HG03521 (cell line): ENCODE data around the gene GLYATL1B.
"Not testable (repeated sequence)": the region's sequence is repeated elsewhere in the genome, so short reads cannot be mapped to it uniquely, and the experiment has no call there.

Source experiments
- ATAC-seq: cut with Tn5 transposase; IDR thresholded peaks from one replicate; pipeline ENCODE4 v1.9.1; 2021; ENCODE audit warnings: mild to moderate bottlenecking, moderate library complexity; ENCODE audit not compliant: unreplicated experiment

The GLYATL1B gene

DNA sequence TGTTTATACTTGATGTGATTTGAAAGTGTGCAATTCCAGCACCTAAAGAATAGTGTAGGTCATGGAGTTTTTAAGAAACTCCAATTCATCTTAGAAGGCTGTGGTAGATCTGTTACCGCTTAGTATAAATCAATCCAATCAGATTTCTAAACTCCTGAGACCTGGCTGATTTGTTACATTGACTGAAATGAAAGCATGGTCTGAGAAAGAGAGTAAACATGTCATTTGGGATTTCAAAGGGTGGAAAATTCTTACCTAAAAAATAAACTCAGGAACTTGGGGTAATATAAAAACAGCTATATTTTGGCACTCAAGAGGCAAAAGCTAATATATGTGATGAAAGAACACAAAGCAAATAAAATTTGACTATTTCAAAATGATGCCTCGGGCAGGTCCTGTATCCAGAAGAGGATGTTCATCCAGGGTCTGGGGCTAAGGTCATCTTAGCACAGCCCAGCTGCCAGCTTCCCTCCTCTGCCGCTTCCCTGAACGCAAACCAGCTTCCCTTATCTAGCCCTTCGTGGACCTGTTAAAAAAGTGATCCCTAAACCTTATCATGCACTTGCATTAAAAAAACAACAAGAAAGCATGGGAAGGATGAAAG lies 10.0 kb downstream of the GLYATL1B start:
- ATAC-seq = not testable (repeated sequence)

DNA sequence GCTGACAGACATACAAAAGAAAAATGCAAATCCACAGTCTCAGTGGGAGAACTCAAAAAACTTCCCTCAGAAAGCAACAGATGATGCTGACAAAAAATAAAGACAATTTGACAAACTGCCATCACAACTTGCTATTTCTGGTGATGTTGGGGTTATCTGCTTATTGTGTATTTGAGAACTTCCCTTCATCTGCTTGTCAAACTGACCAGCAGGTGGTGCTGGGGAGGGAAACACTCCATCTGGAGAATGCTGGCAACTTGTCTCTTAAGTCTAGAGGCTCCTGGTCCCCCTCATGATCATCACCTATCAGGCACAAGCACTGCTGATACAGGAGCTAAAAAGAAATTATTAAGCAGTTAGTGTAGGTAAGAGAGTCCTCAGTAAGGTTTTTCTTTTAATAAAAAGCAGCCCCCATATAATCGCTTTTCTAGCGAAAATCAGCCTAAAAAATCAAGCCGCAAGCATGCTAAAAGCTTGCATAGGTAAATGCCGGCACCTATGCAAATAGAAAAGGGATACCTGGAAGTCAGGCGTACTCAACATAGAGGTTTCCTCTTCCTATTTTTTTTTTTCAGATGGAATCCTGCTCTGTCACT lies 11.1 kb downstream of the GLYATL1B start:
- no peak for ATAC-seq

DNA sequence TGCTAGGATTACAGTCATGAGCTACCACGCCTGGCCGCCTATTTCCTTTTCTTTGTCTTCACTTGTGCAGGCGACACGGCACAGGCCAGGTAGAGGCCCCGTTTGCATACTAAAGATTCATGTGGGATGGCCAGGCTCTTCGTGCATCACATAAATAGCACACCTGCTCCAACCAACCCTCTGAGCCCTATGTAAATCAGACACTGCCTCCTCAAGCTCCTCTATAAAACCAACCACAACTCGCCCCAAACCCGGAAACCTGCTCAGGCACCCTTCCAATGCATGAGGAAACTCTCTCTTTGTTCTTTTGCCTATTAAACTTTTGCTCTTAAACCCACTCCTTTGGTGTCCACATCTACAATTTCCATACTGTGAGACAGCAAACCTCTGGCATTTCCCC lies 11.8 kb downstream of the GLYATL1B start:
- not testable (repeated sequence) for ATAC-seq

DNA sequence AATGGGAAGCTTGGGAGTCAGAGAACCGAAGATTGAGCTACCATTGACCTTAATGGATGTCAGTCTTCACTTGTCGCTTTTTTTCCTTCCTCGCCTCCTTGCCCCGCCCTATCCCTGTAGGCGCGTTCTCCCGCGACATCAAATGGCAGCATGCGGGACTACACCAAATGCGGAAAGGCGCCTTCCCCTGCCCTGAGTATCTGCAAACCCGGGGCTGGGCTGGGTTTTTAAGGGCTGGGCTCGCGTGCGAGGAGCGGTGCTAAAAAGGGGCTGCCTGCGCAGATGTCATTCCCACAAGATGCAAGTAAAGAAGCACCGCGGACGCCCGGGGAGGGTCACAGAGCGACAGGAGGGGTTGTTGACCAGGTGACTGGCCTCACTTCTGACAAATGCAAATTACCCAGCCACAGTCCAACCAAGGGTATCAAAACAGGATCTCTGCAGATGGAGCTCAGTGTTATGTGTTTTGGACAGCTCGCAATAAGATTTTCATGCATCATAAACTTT lies 16.2 kb downstream of the GLYATL1B start:
- peak; percentile 65 for ATAC-seq

DNA sequence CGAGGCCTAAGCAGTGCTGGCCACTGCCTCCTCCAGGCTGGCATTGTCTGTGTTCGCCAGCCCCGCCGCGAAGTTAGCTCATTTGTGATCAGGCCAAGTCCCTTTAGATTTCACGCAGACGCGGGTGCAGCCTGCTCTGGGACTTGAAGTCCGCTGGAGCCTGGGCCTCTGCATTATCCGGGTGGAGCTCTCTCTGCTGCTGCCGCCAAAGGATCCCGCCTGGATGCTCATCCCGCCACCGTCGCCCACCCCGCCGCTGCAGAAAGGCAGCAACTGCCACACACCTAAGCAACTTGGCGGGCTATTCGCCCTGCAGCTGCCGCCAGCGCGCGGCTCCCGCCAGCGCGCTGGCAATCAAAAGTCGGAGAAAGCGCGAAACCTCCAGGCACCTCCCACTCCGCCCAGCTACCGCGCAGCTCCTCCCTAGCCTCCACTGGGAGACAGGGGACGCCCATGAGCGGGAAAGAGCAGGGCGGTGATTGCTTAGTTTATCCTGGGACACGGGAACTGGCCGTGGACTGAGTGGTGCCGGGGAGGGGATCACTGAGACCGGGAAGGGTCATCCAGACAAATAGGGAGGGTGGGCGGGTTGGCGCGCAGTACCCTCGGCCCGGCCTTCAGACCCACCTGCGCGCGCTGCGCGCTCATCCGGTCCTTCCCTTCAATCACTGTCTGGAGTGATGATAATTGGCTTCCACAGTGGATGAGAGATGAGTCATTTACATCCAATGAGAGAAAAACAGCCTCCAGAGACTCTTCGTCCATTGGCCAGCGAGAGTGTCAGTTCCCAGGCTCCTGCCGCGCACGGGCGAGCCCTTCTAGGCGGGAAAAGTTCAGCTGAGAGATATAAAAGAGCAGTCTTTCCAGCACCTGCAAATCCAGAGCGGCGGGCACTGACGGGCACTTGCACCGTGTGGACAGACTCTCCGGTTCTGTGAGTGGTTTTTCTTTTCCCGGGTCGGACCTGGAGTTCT lies 20.5 kb downstream of the GLYATL1B start, which contains the start of gene FAM111B:
Gene FAM111B, plus strand, starts transcription at position 875 of the 974 bp plus-strand sequence. CDS start 2,389 bp downstream, outside the sequence.
- peak; percentile 67 for ATAC-seq

DNA sequence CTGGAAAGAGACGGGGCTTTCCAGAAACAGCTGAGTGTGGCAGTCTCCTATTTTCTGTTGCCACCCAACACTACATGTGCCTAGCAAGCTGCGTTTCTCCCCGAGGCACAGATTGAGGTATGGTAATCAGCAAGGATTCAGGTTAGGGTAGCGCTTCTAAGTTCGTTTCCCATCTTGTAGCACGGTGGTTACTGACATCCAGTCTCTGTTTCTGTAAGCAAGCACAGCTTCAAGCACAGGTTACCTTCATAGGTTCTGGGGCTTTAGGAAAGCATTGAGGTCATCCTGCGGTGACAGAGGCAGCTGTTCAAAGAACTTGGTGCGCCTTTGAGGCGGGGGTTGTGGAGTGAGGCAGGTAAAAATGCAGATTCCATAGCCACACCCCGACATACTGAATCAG lies 21.6 kb downstream of the GLYATL1B start:
- not testable (repeated sequence) for ATAC-seq

DNA sequence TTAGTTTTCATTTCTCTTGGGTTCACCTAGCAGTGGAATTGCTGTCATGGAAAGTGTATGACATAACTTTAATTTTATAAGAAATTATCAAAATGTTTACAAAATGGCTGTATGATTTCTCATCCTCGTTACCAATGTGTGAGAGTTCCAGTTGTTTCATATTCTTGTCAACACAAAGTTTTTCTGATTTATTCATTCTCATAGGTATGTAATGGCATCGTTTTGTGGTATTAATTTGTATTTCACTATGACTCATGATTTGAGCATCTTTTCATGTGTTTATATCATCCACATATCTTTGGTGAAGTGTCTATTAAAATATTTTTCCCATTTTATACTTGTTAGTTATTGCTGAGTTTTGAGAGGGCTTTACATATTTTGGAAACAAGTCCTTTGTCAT lies 26.4 kb downstream of the GLYATL1B start:
- no peak for ATAC-seq

DNA sequence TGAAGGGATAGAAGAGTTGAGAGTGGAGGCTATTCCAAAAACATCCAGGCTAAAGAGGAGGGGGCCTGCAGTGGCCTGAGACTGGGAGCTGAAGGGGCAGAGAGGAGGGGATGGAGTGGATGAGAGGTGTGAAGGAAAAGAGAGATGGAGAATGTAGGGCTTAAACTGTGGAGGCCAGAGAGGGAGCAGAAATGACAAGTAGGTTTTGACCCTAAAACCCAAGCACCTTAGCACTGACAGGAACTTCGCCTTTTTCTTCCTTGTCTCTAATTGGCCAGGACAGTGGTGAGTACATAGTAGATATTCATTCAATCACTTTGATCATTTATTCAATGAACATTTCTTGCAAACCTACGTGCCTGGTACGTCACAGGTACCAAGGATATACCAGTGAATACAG lies 28.2 kb downstream of the GLYATL1B start:
- ATAC-seq = no peak

DNA sequence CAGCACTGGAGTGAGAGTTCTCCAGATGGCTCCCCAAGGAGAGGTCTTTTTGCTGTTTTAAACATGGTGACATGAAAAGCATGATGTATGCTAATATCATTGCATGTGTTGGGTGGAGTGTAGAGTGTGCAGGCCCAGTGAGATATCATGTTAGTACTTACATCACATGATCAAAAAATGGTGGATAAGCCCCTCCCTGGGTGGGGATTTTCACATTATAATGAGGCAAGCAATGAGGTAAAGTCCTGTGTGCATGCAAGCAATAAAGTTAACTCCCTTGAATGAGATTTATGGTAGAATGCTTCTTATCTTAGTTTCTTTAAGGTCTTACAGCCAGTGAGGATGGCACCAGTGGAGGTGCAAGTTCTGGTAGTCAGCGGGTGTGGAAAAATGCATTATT lies 29.4 kb downstream of the GLYATL1B start:
- no peak for ATAC-seq

DNA sequence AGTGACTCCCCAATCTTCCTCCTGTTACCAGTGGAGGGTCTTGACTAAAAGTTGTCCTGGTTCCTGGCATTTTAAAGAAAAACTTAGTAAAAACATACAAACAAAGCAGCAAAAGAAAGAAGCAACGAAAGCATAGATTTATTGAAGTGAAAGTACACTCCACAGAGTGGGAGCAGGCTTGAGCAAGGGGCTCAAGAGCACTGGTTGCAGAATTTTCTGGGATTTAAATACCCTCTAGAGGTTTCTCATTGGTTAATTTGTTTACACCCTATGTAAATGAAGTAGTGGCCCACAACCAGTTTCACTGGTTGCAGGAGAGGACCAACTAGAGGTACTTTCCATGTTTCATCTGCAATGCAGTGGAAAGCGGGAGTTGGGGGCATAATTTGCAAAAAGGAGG lies 31.7 kb downstream of the GLYATL1B start:
- ATAC-seq = no peak

DNA sequence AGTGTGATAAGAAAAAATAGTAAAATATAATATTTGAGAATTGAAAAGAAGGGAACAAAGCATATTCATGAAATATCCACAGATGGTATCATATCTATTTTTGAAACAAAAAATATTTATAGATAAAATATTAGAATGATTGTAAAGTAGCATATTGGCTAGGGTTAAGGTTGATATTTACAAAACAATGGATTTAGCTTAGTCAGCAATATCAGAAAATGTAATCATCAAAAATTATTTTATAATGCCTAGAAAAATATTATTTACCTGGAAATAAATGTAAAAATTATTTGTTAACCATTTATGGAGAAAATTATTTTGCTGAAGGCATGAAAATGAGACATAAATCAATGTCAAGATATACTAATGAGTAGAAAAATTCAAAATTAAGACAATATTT lies 33.7 kb downstream of the GLYATL1B start:
- ATAC-seq = no peak

DNA sequence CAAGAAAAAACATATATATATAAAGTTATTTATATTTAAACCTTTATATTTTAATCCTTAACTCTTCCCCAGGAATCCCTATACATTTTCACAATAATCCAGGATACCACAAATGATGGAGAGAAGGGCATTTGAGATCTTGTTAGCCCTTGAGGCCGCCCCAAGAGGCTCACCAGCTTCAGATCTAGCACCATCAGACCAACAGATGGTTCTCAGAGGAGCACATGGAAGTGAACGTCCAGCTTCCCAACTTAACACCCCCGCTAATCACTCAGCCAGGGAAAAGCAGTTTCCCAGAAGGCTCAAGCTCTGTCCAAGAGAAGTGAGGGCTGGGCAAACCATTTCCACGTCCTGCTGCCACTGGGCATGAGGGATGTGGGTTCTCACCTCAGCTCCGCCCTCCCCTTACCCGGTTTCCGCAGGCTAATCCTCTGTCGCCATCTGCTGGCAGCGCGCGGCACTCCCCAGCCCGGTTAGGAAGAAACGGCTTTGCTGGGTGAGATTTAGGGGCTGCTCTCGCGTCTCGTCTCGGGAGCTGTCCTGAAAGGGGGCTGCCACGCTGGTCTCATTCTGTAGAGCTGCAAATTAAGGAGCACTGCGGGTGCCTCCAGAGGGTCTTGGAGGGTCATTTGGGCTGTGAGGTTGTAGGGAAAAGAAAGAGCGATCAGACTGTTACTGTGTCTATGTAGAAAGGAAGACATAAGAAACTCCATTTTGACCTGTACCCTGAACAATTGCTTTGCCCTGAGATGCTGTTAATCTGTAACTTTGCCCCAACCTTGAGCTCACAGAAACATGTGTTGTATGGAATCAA lies 49.7 kb downstream of the GLYATL1B start:
- ATAC-seq = peak; percentile 96

DNA sequence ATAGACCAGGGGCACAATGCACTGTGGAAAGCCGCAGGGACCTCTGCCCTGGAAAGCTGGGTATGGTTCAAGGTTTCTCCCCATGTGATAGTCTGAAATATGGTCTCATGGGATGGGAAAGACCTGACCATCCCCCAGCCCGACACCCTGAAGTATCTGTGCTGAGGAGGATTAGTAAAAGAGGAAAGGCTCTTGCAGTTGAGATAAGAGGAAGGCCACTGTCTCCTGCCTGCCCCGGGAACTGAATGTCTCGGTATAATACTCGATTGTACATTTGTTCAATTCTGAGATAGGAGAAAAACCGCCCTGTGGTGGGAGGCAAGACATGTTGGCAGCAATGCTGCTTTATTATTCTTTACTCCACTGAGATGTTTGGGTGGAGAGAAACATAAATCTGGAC lies 50.4 kb downstream of the GLYATL1B start:
- not testable (repeated sequence) for ATAC-seq

DNA sequence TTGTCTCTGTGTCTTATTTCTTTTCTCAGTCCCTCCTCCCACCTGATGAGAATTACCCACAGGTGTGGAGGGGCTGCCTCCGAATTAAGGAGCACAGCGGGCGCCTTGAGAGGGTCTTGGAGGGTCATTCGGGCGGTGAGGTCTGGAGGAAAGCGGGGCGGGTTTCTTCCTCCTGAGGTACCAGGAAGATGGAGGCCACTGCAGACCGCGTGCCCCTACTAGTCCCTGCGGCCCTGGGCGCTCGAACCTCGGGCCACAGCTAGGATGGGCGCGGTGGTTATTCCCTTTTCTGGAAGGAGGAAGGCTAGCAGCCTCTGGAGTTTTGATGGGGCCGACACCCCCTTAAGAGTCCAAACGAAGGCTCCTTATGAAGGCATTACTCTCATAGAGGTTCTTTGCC lies 51.1 kb downstream of the GLYATL1B start:
- no peak for ATAC-seq

DNA sequence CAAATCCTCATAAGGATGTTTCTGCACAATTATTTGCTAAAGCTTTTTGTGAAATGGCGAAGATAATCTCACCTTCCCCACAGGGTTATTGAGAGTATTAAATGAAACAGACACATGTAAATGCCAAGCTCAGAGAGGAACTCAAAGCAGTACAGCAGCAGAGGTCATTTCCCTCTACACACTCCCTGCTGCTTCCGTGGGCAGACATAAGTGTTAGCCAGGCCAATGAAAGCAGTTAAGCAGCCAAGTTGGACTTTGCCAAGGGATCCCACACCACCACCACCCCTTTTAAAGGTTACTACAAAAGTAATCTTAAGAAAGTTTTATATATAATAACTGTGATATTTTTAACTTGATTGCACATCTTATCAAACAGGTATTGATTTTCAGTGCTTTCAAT lies 52.5 kb downstream of the GLYATL1B start:
- no peak for ATAC-seq

DNA sequence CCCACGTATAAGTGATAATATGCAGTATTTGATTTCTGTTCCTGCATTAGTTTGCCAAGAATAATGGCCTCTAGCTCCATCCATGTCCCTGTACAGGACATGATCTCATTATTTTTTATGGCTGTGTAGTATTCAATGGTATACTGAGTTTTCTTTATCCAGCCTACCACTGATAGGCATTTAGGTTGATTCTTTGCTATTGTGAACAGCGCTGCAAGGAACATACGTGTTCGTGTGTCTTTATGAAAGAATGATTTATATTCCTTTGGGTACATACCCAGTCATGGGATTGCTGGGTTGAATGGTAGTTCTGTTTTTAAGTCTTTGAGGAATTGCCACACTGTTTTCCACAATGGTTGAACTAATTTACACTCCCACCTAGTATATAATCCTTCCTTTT lies 55.1 kb downstream of the GLYATL1B start:
- no peak for ATAC-seq

DNA sequence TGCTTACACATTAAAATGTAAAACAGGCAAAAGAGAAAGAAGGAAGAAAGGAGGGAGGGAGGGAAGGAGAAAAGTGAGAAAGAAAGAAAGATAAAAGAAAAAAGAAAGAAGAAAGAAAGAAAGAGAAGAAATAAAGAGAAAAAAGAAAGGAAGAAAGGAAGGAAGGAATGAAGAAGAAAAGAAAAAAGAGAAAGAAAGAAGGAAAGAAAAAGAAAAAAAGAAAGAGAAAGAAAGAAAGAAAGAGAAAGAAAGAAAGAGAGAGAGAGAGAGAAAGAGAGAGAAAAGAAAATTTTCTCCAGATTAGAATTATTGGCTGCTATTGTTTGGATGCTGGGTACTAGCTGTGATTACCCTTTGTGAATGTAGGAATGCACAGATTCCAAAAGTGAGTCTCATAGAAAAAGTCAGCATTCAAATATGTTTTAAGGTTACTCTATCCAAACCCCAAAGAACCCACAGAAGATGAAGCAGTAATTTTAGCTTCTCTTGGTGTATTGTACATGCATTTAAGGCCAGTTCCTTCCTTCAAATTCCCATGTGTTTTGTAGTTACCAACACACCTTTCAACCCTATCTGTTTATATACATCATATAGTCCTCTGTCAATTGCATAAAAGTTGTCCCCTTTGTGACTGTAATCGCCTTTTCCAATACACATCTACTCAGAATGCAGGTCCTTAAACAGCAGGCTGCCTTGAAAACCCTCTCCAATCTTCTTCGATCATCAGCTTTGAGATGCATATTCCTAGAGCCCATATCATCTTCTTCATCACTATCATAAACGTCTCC lies 55.8 kb downstream of the GLYATL1B start:
- no peak for ATAC-seq

DNA sequence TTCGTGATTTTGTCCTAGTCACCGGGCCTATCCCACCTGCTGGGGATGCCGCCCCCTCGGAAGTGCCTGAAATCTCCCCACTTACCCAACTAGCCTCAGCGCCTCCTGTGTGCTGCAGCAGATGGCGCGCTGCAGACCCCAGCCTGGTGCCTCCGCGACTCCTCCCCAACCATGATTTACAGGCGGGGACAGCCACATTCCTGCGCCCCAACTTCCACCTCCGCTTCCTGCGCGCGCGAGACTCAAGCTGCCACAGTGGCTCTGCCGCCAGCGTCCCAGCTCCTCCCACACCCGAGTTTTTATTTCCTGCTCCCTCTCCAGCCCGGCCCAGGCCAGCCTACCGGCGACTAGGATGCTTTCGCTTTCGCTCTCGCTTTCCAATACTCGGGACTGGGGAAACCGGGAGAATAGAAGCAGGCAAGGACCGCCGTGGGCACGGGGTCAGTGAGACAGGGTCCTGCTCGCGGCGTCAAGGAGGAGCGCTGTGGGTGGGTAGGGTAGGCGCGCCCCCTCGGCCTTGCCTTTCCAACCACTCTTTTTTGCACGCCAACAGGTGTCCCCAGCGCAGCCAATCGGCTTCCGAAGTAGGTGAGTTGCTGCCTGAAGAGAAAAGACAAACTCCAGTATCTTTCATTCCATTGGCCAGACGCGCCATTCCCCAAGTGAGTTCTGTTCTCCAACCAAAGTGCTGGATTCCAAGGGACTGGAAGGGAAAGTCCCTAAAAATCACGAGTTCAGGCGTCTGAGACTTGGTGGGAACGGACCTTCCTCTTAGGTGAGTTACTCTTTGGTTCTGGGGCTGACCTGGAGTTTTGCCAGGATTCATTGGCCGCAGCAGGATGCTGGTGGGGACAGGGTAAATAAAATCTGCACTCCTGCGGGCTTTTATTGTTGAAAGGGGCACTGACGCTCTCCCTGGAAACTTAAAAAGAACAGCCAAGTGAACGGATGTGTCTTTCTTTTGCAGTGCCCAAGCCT lies 56.7 kb downstream of the GLYATL1B start, which contains the start of gene FAM111A:
Gene FAM111A, plus strand, starts transcription at position 327 of the 978 bp plus-strand sequence. CDS start 6,017 bp downstream, outside the sequence.
- ATAC-seq = peak; percentile 64
